ENCODE results near the gene FMNL2.

FMNL2 gene

GRCh38 chr2:152339556-152340286 lies 4.7 kb downstream of the FMNL2 start:
- 100% methylated on average over 2 of the region's 2 CpGs; no CpG with 5 or more reads in 1 of the 2 experiments for WGBS, 2 experiments (ENCODE audit: insufficient coverage in 2 of 2)
- H3K4me1 ChIP-seq (ENCODE audit: control insufficient read depth, insufficient read depth, low read length, poor library complexity, severe bottlenecking), result peaks cover 8% of the 10 kb centered on the region
- peaks cover 13% of the 10 kb centered on the region for H3K36me3 ChIP-seq (ENCODE audit: control insufficient read depth, insufficient read depth, low read length)
- no peak overlapping the region for H3K4me3 ChIP-seq (ENCODE audit: extremely low read depth, insufficient read depth, low read length, poor library complexity, severe bottlenecking)
- no peaks in the 10 kb centered on the region for H3K9me3 ChIP-seq (ENCODE audit: control insufficient read depth, low read length)
- H3K27ac ChIP-seq (ENCODE audit: low read depth, low read length, severe bottlenecking), result no peak overlapping the region

DNA sequence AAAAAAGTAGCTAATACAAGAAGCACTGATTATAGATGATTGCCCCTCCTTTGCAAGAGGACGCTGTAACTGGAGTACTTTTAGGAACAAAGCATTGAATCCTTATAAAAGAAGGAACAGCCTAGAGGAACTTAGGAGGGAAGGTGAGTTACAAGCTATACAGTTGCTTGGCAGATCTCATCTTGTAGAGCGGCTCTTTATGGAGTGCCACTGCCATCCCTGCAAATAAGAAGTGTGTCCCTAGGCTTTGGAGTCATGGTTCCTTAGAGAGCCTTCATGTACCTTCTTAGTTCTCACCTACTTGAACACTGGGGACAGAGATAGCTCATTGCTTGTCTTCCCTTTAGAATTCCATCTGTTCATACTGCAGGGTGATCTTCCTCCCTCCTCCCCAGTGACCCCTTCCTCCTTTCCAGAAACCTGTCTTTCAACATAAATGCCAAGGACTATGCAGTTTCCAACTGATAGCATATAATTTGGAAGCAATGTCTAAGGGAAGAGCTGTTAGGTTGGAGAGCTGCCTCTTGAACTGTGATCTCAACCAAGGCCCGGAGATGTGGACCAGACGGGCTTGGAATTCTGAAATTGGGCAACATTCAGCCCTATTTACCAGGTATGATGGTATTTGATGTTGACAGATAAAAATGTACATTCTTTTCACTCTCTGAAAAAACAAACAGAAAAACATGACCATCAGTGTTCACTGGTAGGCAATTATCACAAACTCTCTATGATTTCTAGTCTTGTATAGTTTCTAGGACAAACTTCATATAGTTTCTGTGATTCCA lies 7.5 kb downstream of the FMNL2 start:
- Histone ChIP-seq H3K4me3 (ENCODE audit: extremely low read depth, insufficient read depth, low read length, poor library complexity, severe bottlenecking) (no peak overlapping the region), H3K36me3 (ENCODE audit: control insufficient read depth, insufficient read depth, low read length) (peaks cover 13% of the 10 kb centered on the region), H3K4me1 (ENCODE audit: control insufficient read depth, insufficient read depth, low read length, poor library complexity, severe bottlenecking) (peaks cover 2% of the 10 kb centered on the region), H3K9me3 (ENCODE audit: control insufficient read depth, low read length) (no peaks in the 10 kb centered on the region), H3K27ac (ENCODE audit: low read depth, low read length, severe bottlenecking) (no peak overlapping the region)
- WGBS, 2 experiments (ENCODE audit: insufficient coverage in 2 of 2), result 100% methylated on average over 2 to 4 of the region's 4 CpGs

GRCh38 chr2:152343426-152343825 lies 8.5 kb downstream of the FMNL2 start:
- WGBS, 2 experiments (ENCODE audit: insufficient coverage in 2 of 2), result 82 to 93% methylated on average over 2 of the region's 4 CpGs

GRCh38 chr2:152344579-152345195 lies 9.7 kb downstream of the FMNL2 start:
- Histone ChIP-seq H3K27ac (ENCODE audit: low read depth, low read length, severe bottlenecking) (no peak overlapping the region), H3K4me1 (ENCODE audit: control insufficient read depth, insufficient read depth, low read length, poor library complexity, severe bottlenecking) (no peaks in the 10 kb centered on the region), H3K36me3 (ENCODE audit: control insufficient read depth, insufficient read depth, low read length) (peaks cover 15% of the 10 kb centered on the region), H3K4me3 (ENCODE audit: extremely low read depth, insufficient read depth, low read length, poor library complexity, severe bottlenecking) (no peak overlapping the region), H3K9me3 (ENCODE audit: control insufficient read depth, low read length) (no peaks in the 10 kb centered on the region)

More at GRCh38 chr2:152343426-152343825, 8.5 kb downstream of the FMNL2 start:
- Histone ChIP-seq H3K4me3 (ENCODE audit: extremely low read depth, insufficient read depth, low read length, poor library complexity, severe bottlenecking) (no peak overlapping the region), H3K4me1 (ENCODE audit: control insufficient read depth, insufficient read depth, low read length, poor library complexity, severe bottlenecking) (no peaks in the 10 kb centered on the region), H3K27ac (ENCODE audit: low read depth, low read length, severe bottlenecking) (no peak overlapping the region), H3K9me3 (ENCODE audit: control insufficient read depth, low read length) (no peaks in the 10 kb centered on the region), H3K36me3 (ENCODE audit: control insufficient read depth, insufficient read depth, low read length) (peaks cover 13% of the 10 kb centered on the region)

- H3K4me1 ChIP-seq (ENCODE audit: control insufficient read depth, insufficient read depth, low read length, poor library complexity, severe bottlenecking), result no peaks in the 10 kb centered on the region
- no peak overlapping the region for H3K4me3 ChIP-seq (ENCODE audit: extremely low read depth, insufficient read depth, low read length, poor library complexity, severe bottlenecking)
- no peaks in the 10 kb centered on the region for H3K9me3 ChIP-seq (ENCODE audit: control insufficient read depth, low read length)
- no peak overlapping the region for H3K27ac ChIP-seq (ENCODE audit: low read depth, low read length, severe bottlenecking)
- 80 to 100% methylated on average over 1 to 2 of the region's 3 CpGs for WGBS, 2 experiments (ENCODE audit: insufficient coverage in 2 of 2)
- peaks cover 18% of the 10 kb centered on the region for H3K36me3 ChIP-seq (ENCODE audit: control insufficient read depth, insufficient read depth, low read length)
Measured at GRCh38 chr2:152347076-152347475, 12.1 kb downstream of the FMNL2 start.

- H3K36me3 ChIP-seq (ENCODE audit: control insufficient read depth, insufficient read depth, low read length), result peaks cover 12% of the 10 kb centered on the region
- WGBS, 2 experiments (ENCODE audit: insufficient coverage in 2 of 2), result 90 to 92% methylated on average over 1 to 2 of the region's 3 CpGs
- no peak overlapping the region for H3K27ac ChIP-seq (ENCODE audit: low read depth, low read length, severe bottlenecking)
- H3K9me3 ChIP-seq (ENCODE audit: control insufficient read depth, low read length), result no peaks in the 10 kb centered on the region
- no peak overlapping the region for H3K4me3 ChIP-seq (ENCODE audit: extremely low read depth, insufficient read depth, low read length, poor library complexity, severe bottlenecking)
- no peaks in the 10 kb centered on the region for H3K4me1 ChIP-seq (ENCODE audit: control insufficient read depth, insufficient read depth, low read length, poor library complexity, severe bottlenecking)
Measured at GRCh38 chr2:152348388-152348787, 13.4 kb downstream of the FMNL2 start.

- H3K36me3 ChIP-seq (ENCODE audit: control insufficient read depth, insufficient read depth, low read length), result peaks cover 17% of the 10 kb centered on the region
- H3K4me1 ChIP-seq (ENCODE audit: control insufficient read depth, insufficient read depth, low read length, poor library complexity, severe bottlenecking), result no peaks in the 10 kb centered on the region
- no peak overlapping the region for H3K27ac ChIP-seq (ENCODE audit: low read depth, low read length, severe bottlenecking)
- WGBS, 2 experiments (ENCODE audit: insufficient coverage in 2 of 2), result no CpG with 5 or more reads among the region's 1 CpG
- no peak overlapping the region for H3K4me3 ChIP-seq (ENCODE audit: extremely low read depth, insufficient read depth, low read length, poor library complexity, severe bottlenecking)
- no peaks in the 10 kb centered on the region for H3K9me3 ChIP-seq (ENCODE audit: control insufficient read depth, low read length)
Measured at GRCh38 chr2:152349416-152349815, 14.4 kb downstream of the FMNL2 start.

GRCh38 chr2:152350155-152350679 lies 15.2 kb downstream of the FMNL2 start:
- peaks cover 17% of the 10 kb centered on the region for H3K36me3 ChIP-seq (ENCODE audit: control insufficient read depth, insufficient read depth, low read length)
- H3K9me3 ChIP-seq (ENCODE audit: control insufficient read depth, low read length), result no peaks in the 10 kb centered on the region
- H3K27ac ChIP-seq (ENCODE audit: low read depth, low read length, severe bottlenecking), result no peak overlapping the region
- WGBS, 2 experiments (ENCODE audit: insufficient coverage in 2 of 2), result 90 to 100% methylated on average over 3 to 4 of the region's 5 CpGs
- no peaks in the 10 kb centered on the region for H3K4me1 ChIP-seq (ENCODE audit: control insufficient read depth, insufficient read depth, low read length, poor library complexity, severe bottlenecking)
- H3K4me3 ChIP-seq (ENCODE audit: extremely low read depth, insufficient read depth, low read length, poor library complexity, severe bottlenecking), result no peak overlapping the region

DNA sequence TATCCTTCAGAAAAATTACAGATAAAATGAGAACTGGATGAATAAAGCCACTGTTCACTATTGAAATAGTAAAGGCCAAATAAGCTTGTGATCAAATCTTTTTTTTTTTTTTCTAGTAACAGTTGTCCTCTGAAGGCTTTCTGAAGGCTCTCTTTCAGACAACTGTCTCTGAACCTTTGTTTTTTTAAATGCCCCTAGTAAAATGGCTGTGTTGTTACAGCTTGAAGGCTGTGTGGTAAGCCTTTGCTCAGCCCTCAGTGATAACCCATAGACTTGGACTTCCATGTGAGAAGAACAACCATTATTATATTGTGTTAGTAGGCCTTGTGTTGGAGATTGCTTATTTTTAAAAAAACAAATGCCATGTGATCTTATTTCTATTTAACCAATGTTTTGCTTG lies 17.6 kb downstream of the FMNL2 start:
- Histone ChIP-seq H3K4me3 (ENCODE audit: extremely low read depth, insufficient read depth, low read length, poor library complexity, severe bottlenecking) (no peak overlapping the region), H3K9me3 (ENCODE audit: control insufficient read depth, low read length) (no peaks in the 10 kb centered on the region), H3K27ac (ENCODE audit: low read depth, low read length, severe bottlenecking) (no peak overlapping the region), H3K36me3 (ENCODE audit: control insufficient read depth, insufficient read depth, low read length) (peaks cover 17% of the 10 kb centered on the region), H3K4me1 (ENCODE audit: control insufficient read depth, insufficient read depth, low read length, poor library complexity, severe bottlenecking) (no peaks in the 10 kb centered on the region)

- 100% methylated on average over 1 of the region's 2 CpGs; no CpG with 5 or more reads in 1 of the 2 experiments for WGBS, 2 experiments (ENCODE audit: insufficient coverage in 2 of 2)
- H3K4me1 ChIP-seq (ENCODE audit: control insufficient read depth, insufficient read depth, low read length, poor library complexity, severe bottlenecking), result no peaks in the 10 kb centered on the region
- H3K27ac ChIP-seq (ENCODE audit: low read depth, low read length, severe bottlenecking), result no peak overlapping the region
- H3K4me3 ChIP-seq (ENCODE audit: extremely low read depth, insufficient read depth, low read length, poor library complexity, severe bottlenecking), result no peak overlapping the region
- no peaks in the 10 kb centered on the region for H3K9me3 ChIP-seq (ENCODE audit: control insufficient read depth, low read length)
- peaks cover 17% of the 10 kb centered on the region for H3K36me3 ChIP-seq (ENCODE audit: control insufficient read depth, insufficient read depth, low read length)
Measured at GRCh38 chr2:152353364-152353763, 18.4 kb downstream of the FMNL2 start.

All from mesodermal cell (in vitro differentiated cells).